SK-N-SH (cell line): ENCODE measurements around the gene CEACAM1. TPM values are rescaled to one million over a fixed set of nuclear protein-coding genes. Genes with fewer than 3 reads are reported as not detected.

Source experiments
- polyA plus RNA-seq, 3 experiments: library from polyadenylated mRNA; depleted of rRNA; stranded (reverse); fragments of >200 nt; gene quantifications; 2 replicates each; pipeline ENCODE4 v1.2.3, GENCODE V29; 2012
- small RNA-seq, 7 experiments: library from RNA; depleted of rRNA; stranded (forward); fragments of <200 nt; gene quantifications; one replicate each; pipeline ENCODE3, GENCODE V24; 2012

The CEACAM1 gene
- polyA plus RNA-seq, 1 of the 3 experiments (the other 2 are of a cell fraction) = 0.53 TPM

Small RNA genes within 50 kb of the gene (small RNA-seq; reads per million reads assigned to genes)
- 0 reads per million in 7 experiments for gene RNU4-60P

Other genes with a start within 250 kb of the CEACAM1 start
- gene PRR19, start 226.3 kb downstream of the CEACAM1 start, polyA plus RNA-seq (2012; rRNA removed) = 1.3 TPM in 2 replicates
- 105 and 160 TPM in 2 replicates for gene PAFAH1B3, start 225.9 kb downstream of the CEACAM1 start, polyA plus RNA-seq (2012; rRNA removed)
- 0.37 and 2.0 TPM in 2 replicates for gene TMEM145, start 215.2 kb downstream of the CEACAM1 start, polyA plus RNA-seq (2012; rRNA removed)
- gene MEGF8, start 202.8 kb downstream of the CEACAM1 start, polyA plus RNA-seq (2012; rRNA removed) = 12.0 and 19.1 TPM in 2 replicates
- 2.3 and 4.5 TPM in 2 replicates for gene CNFN, start 138.2 kb downstream of the CEACAM1 start, polyA plus RNA-seq (2012; rRNA removed)
- gene LIPE, start 101.1 kb downstream of the CEACAM1 start, polyA plus RNA-seq (2012; rRNA removed) = 3.2 and 4.4 TPM in 2 replicates
- not detected in 2 replicates for gene CXCL17, start 85.5 kb downstream of the CEACAM1 start, polyA plus RNA-seq (2012; rRNA removed)
- not detected in 2 replicates for gene CEACAM8, start 66.4 kb upstream of the CEACAM1 start, polyA plus RNA-seq (2012; rRNA removed)
- gene PSG3, start 212.0 kb upstream of the CEACAM1 start, polyA plus RNA-seq (2012; rRNA removed) = 0.07 and 0.10 TPM in 2 replicates
- 0.06 and 0.15 TPM in 2 replicates for gene PSG8, start 237.2 kb upstream of the CEACAM1 start, polyA plus RNA-seq (2012; rRNA removed)